A549 treated with ZK216348 at 1 μM for 4 hours (cell line): ENCODE measurements around the gene SCPEP1. TPM values are rescaled to one million over a fixed set of nuclear protein-coding genes. Genes with fewer than 3 reads are reported as not detected.

Experiments used
- total RNA-seq: library from RNA; stranded (reverse); fragments of 200-300 nt; extraction: Qiagen RNA extraction; gene quantifications from 5 replicates; pipeline ENCODE4 v1.2.3, GENCODE V29; 2022; ENCODE audit warnings: low read depth

The SCPEP1 gene, protein sequence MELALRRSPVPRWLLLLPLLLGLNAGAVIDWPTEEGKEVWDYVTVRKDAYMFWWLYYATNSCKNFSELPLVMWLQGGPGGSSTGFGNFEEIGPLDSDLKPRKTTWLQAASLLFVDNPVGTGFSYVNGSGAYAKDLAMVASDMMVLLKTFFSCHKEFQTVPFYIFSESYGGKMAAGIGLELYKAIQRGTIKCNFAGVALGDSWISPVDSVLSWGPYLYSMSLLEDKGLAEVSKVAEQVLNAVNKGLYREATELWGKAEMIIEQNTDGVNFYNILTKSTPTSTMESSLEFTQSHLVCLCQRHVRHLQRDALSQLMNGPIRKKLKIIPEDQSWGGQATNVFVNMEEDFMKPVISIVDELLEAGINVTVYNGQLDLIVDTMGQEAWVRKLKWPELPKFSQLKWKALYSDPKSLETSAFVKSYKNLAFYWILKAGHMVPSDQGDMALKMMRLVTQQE
- 39.1 to 41.2 TPM (median 40.4 TPM) in 5 replicates for total RNA-seq

GRCh38 chr17:56977673-56978395, at the start of gene SCPEP1:
SCPEP1 (plus strand) TSS chr17:56978131; CDS start chr17:56978160, 29 bp downstream.

GRCh38 chr17:56960596-56961538, 17.1 kb upstream of the SCPEP1 start, which contains the start of gene COIL:
COIL (minus strand) TSS chr17:56961050; CDS start chr17:56961019, 31 bp downstream.

Other genes with a start within 250 kb of the SCPEP1 start
- 1.3 to 2.8 TPM (median 2.4 TPM) in 5 replicates for gene C17orf67, start 144.2 kb upstream of the SCPEP1 start, total RNA-seq
- gene DGKE, start 144.0 kb upstream of the SCPEP1 start, total RNA-seq, result 1.8 to 4.9 TPM (median 3.8 TPM) in 5 replicates
- gene TRIM25, start 64.1 kb upstream of the SCPEP1 start, total RNA-seq, result 55.7 to 81.4 TPM (median 66.0 TPM) in 5 replicates
- gene COIL, start 17.1 kb upstream of the SCPEP1 start, total RNA-seq, result 14.9 to 21.2 TPM (median 17.9 TPM) in 5 replicates
- 47.1 to 55.4 TPM (median 54.1 TPM) in 5 replicates for gene AKAP1, start 107.1 kb downstream of the SCPEP1 start, total RNA-seq